DMS79 treated with DMSO at 0.1 percent for 48 hours (cell line): Measurements from ENCODE around the gene HOXB6.
A peak's percentile ranks its signal among the peaks of the same experiment; 100 is the strongest.

Experiments
- DNase-seq: peaks from one replicate; lab custom pipeline; 2025; lab: John Stamatoyannopoulos, UW

Gene HOXB6

DNA sequence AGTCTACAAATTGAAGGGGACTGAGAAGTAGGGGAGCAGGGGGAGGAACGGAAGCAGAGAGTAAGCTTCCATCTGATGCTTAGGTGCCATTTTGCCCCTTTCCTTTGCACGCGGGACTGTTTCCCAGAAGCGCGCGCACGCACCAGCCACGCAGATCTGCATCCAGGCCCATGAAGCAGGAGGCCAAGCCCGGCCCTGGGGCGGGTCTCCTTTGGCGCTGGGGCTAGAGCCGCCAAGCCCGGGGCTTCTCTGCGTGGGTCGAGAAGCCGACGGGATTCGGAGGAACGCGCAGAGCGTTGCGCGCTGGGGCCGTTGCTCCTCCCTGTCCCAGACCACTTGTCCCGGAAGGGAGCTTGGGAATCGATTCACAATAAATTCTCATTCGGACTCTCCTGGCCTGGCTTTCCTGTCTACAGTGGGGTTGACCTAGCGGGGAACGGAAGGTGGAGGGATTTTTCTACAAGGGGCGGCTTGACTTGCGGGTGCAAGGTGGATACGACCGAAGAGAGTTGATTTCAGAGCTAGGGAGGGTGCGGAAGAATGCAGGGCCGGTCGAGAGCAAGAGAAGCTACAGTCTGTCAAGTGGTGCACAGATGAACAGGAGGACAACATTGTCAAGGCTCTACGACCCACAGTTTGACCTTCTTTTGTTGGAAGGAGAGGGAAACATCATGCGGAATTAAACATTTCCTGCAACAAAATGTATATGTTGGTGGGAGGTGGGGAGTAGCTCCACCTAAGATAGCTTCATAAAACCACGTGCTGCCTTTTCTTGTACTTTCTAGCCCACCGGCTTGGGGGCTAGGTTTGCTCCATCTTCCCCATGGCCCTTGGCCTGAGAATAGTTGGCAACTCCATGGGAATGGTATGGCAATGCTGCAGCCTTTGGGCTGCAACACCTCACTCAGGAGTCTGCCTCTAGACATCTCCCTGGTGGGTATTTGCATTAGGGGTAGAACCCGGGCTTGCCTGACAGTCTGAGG lies 16.9 kb upstream of the HOXB6 start:
- DNase-seq, result no peak

DNA sequence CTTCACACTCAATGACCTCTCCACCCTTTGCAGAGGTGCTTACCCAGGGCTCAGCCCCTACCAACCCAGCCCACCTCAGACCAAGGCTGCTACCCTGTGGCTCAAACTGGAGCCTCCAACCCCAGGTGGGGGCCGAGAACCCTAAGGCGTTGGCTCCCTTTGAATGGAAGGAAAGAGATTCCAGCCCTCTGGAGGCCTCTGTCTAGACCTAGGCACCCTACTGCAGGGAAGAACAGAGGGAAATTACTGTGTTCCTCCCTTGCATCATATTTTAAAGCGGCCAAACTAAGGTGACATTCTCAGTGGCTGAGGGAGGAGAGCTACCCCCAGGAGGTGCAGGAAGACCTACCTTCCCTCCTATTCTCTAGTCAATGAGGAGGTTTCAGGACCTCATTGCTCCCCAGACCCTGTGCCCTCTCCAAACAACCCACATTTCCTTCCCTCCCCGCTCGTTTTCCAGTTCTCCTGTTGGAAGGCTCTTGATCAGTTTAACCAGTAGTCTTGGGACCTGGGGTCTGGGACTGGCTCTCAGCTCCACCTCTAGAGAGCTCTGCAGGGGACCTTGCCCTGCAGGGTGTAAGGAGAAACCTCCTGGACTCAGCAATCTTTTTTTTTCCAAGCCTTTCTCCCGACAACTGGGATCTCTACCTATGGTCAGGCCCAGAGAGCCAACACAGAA lies 15.8 kb upstream of the HOXB6 start:
- DNase-seq, result no peak

DNA sequence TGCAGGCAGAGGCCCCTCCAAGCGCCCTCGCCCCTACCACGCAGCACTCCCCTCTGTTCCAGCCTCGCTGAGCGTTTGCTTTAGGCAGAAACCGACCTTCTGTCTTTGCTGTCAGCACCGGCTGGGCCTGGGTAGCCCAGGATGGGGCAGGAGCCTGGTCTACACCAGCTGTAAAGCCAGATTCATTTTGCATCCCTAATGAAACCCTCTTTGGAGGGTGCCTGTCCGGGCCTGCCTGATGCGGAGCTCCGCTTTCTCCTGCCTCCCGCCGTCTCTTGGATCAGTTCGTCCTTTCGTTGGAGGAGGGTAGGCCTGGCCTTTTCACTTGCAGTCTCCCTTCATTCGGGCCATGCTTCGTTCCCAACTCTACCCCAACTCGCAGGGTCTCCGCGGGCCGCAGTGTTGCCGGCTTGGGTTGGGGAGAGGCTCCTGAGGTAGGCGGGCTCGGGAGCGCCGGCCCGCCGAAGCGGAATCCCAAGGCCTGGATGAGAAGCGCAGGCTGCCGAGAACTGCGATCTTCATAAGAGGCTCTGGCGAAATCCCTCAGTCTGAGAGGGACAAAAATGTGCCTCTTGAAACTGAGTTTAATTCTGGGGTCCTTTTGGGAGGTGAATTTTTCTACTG lies 15.2 kb upstream of the HOXB6 start:
- no peak for DNase-seq

DNA sequence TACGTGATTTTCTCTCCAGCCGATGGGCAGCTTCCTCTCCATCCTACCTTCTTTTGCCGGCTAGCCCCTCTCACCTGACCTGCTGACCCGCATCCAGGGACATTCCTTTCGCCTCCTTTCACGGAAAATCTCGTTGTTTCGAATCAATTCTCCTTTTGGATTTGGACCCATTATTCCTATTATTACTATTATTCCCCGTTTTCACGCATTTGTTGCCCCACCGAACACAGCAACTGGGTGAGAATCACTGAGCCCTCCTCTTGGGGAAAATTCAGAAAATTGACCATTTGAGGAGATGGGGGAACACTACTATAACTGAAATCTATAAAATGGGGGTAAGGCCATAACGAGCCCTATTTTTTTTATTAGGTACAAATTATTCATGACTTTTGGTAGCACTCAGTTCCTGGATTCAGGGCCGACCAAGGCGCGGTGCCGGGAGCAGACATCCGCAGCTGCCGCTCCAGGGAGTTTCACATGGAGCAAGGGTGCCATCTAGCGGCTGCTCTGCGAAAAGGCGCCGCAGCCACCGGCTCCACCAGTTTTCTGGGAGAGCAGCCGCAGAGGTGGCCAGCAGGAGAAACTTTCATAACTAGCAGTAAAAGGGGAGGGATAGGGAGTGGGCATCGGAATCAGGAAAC lies 13.6 kb upstream of the HOXB6 start:
- peak; percentile 77 for DNase-seq

GRCh38 chr17:48617471-48618255 lies 12.9 kb upstream of the HOXB6 start:
- no peak for DNase-seq

GRCh38 chr17:48616717-48617470 lies 12.1 kb upstream of the HOXB6 start:
- DNase-seq, result no peak

DNA sequence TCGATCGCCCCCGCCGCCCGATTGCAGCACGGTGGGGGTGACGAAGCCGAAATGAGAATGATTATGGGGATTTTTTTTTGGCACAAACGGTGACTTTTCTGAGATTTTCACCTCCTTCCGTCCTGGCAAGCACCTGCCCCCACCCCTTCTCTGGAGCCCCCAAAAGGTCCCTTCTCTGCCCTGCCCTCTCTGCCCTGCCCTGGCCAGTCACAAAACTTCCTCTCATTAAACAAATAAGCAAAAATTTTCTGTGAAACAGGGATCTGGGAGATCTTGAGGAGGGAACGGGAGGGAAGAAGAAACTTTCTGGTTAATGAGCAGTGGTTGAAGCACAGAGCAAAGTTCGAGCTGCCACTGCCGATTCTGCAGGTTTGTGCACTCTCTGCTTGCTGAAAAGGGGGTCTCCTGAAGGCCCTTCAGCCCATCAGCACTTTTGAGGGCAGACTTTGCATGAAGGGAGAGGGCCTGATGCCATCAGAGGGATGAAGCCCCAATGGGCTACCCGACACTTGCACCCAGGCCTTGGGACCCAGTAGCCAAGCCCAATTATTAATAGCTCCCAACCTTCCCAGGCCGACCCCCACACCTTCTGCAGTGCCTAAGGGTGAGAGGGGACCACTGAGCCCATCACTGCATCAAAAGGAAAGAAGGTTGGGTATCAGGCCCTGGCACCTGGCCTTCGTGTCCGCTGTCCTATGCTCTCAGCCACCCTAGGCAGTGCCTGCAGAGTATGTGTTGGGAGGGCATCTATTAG lies 11.4 kb upstream of the HOXB6 start:
- no peak for DNase-seq

DNA sequence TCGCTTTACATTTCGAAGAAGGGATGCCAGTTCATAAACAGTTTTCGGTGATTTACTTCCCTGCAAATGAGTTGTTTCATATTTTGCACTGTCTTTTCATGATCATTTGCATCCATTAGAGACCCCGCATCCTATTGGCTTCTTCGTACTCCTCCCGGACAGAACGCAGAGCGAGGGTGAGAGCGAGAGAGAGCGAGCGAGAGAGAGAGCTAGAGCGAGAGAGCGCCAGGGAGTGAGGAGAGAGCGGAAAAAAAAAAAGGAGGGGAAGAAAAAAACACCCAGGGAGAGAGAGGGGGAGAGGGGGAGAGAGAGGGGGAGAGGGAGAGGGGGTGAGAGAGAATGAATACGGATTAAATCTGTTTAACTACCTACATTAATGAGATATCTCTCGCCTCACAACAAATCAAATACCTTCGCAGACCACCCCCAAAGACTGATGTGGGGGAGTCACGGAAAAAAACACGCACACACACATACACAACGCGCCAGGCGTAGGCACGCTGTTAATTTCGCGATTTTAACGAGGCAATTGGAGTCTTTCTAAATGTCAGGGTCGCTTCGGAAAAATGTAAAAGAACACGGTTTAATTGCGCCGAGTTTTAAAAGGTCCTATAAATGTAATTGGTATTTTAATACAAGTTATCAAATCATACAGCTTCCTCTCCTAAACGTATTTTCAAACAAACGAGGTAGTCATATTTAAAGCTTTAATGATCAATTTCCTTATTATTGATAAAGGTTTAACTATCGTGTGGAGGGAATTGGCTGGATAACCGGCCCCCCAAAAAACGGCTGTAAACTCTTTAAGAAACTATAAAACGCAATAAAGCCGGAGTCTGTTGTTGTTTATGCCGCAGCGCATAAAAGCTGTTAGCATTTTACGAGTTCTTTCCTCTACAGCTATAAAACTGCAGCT lies 10.5 kb upstream of the HOXB6 start, which contains the start of gene HOXB8:
Gene HOXB8 (minus strand): TSS at position 246 of the 916 bp plus-strand sequence. CDS start 588 bp downstream, outside the sequence.
- DNase-seq, result no peak

DNA sequence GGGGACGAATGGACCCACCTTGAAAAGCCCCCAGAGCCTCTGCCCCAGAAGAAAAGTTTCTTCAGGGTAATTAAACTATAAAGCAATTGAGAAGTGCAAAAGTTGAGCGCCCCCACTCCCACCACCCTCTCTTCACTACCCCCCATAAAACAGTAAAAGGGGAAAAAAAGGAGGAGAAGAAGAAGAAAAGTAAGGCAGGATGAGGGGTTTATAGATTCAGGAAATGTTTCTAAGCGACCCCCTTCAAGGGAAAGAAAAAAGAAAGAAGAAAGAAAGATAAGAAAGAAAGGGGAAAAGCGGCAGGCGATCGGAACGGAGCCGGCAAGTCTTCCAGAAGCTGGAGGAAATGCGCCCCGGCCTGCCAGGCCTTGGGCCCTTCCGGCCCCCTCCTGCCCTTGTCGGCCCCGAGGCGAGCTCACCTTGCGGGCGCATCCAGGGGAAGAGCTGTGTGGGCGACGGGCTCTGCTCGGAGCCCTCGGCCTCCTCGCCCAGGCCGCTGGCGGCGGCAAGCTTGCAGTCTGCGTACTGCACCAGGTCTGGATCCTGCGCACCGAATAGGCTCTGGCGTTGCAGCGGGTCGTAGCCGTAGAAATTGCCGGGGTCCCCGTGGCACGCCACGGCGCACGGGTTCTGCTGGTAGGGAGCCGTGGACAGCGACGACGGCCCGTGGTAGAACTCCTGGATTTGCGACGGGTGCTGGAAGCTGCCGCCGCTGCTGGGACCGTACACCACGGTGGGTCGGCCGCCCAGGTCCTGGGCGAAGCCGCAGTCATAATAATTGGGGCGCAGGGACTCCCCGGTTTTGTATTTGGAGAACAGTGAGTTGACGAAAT lies 9.3 kb upstream of the HOXB6 start:
- peak; percentile 23 for DNase-seq

DNA sequence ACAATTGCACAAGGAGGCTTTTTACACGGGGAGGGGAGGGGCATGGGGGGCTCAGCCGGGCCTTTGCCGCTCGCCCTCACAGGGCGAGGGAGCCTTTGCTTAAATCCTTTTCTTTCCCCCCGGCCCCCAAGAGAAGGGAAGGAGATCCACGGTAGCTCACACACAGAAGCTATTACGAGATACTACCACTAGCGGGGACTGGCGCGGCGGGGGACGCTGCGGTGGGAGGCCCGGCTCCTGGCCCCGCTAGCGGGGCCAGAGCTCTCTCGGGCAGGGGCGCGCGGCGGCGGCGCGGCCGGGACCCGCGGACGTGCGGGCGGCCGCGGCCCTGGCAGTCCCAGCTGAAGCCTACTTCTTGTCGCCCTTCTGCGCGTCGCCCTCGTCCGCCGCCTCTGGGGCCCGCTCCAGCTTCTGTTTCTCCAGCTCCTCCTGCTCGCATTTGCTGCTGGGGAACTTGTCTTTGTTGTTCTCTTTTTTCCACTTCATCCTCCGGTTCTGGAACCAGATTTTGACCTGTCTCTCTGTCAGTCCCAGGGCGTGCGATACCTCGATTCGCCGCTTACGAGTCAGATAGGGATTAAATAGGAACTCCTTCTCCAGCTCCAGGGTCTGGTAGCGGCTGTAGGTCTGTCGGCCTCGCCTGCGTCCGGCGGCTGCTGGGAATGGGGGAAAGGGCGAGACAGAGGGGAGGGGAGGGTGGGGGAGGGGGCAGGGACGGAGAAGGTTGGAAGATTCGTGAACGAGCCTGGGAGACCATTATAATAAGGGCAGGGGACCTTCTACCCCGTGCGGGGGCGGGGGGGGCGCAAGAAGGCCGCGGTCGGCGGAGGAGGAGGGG lies 8.3 kb upstream of the HOXB6 start:
- peak; percentile 68 for DNase-seq

- peak; percentile 55 for DNase-seq
Observed at GRCh38 chr17:48612456-48612853, 7.7 kb upstream of the HOXB6 start.

- DNase-seq, result peak; percentile 74
Observed at GRCh38 chr17:48611681-48612455, 7.1 kb upstream of the HOXB6 start.

- peak; percentile 60 for DNase-seq
Observed at GRCh38 chr17:48611213-48611612, 6.4 kb upstream of the HOXB6 start.

DNA sequence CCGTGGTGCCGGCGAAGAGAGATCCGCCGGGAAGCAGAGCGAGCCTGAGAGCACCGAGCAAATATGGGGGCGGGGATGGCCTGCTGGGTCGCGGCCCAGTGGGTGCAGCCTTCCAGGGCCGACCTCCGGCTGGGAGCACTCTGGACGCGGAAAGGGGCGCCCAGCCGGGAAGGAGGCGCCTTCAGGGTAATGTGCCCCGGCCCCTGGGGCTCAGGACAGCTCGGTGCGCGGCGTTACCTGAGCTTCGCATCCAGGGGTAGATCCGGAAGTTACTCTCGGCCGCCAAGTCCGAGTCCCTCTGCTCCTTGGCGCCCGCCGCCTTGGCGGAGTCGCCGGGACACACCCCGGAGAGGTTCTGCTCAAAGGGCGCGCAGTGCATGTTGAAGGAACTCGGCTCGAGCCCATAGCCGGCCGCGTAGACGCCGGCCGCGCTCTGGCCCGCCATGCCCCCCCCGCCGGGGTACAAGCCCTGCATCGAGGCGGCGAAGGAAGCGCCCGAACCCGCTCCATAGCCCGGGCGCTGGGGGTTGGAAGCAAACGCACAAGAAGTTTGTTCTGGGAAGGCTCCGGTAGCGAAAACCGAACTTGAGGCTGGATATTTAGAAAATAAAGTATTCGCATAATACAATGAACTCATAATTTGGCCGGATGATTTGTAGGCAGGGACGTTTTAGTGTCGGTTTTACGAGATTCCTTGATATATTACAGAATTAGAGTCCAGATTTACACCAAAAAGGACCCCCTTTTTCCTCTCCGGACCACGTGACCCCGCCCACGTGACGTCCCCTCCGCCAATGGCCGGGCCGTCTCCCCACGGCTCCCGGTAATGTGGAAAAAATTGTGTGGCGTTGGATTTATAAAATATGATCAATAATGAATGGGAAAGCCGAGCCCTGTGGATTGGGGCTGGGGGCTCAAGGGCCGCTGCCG lies 5.8 kb upstream of the HOXB6 start, which contains the start of gene HOXB7:
Gene HOXB7 (minus strand): TSS at position 736 of the 930 bp plus-strand sequence. CDS start 99 bp downstream, at position 637.
- DNase-seq, result peak; percentile 62
